Measurements from ENCODE around the gene USP10.
"Not testable (repeated sequence)": the region's sequence is repeated elsewhere in the genome, so short reads cannot be mapped to it uniquely, and the experiment has no call there.

USP10 gene

DNA sequence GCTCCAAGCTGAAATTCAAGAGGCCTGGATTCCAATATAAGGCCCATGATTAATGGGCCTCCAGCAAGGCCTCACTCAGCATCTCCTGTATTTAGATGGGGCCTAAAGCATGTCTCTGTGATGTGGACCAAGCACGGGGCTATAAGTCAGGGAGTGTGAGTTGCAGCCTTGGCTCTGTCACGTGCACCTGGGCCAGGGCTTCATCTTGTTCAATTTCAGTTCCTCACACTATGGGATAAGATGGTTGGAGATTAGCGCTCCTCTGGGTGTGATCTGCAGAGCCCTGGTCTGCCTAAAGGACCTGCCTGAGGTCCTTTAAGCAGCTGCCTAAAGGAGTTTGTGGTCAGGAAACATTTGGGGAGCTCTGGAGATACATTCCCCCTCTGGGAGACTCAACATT is 26.2 kb upstream of the USP10 start:
- no peak for DNase-seq (ENCODE audit: low read depth)

DNA sequence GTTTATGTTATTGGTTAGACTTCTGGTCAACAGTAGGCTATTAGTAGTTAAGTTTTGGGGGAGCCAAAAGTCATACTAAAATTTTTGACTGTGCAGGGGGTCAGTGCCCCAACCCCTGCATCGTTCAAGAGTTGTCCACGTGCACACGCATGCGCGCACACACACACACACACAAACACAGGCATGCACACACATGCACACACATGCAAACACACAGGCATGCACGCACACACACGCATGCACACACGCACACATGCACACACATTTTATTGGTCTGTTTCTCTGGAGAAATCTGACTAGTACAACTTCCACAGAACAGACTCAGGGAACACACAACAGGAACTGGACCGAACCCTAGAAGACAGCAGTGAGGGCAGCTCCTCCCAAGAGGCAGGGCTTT is 24.4 kb upstream of the USP10 start:
- no peak for DNase-seq (ENCODE audit: low read depth)

DNA sequence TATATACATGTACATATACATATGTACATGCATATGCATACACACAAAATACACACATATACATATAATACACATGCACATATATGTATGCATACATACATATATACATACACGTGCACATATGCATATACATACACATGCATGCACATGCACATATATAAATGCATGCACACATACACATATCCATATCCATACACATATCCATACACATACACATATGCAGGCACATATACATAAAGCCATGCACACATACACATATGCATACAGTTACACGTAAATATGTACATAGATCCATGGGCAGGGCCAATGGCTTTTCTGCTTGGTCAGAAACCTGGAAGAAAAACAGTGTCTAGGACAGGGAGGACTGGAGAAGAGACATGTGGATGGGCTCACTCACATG is 23.9 kb upstream of the USP10 start:
- no peak for DNase-seq (ENCODE audit: low read depth)

DNA sequence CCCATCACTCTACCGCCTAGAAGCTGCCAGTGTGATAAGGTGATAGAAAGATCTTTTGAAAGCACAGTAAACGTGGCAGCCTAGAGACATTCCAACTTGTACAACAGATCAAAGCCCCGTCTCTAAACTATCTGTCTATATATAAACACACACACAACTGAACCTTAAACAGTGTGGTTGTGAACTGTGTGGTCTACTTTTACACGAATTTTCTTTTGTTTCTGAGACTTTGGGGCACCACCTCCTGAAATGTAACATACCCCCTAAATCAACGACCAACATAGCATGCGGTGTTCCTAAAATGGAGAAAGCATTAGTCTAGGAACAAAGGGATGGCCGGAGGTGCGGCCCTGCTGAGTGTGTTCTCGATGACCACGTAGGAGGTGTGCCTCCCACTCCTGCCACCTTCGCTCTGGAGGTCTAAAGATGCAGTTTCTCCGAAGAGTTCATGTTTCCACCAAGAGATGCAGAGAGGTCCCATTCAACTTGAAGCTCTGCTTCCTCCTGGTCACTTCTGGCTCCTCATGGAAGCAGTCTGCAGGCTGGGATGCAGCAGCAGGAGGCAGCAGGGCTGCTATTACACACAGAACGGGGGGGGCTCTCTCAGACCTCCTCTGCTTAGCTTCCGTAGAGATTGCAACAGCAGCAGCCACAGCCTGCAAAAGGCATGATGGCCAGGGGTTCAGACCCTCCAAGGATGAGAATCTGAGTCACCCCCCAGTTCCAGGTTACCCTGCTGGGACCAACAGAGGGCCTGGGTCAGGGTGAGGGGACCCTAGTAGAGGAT is 22.6 kb upstream of the USP10 start:
- no peak for DNase-seq (ENCODE audit: low read depth)

DNA sequence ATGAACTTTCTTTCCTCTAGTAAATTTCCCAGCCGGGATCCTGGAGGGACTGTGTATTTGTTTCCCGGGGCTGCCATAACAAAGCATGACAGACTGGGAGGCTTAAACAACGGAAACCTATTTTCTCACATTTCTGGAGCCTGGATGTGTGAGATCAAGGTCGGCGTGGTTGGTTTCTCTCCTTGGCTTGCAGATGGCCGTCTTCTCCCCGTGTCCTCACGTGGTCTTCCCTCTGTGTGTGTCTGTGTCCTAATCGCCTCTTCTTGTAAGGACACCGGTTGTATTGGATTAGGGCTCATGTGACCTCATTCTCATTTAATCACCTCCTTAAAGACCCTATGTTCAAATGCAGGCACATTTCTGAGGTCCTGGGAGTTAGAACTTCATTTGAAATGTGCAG is 22.0 kb upstream of the USP10 start:
- no peak for DNase-seq (ENCODE audit: low read depth)

DNA sequence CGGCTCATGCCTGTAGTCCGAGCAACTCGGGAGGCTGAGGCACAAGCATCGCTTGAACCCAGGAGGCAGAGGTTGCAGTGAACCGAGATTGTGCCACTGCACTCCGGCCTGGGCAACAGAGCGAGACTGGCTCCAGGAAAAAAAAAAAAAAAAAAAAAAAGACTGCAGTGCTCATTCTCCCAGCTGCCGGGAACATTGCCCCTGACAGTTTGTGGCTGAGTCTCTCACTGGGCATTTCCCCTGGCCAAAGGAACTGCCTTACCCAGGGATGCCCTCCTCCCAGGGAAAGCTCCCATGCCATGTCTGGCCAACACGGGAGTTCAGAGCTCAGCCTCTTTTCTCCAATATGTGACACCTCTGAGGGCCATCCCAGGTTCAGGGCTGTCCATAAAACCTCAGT is 21.3 kb upstream of the USP10 start:
- DNase-seq (ENCODE audit: low read depth): no peak

DNA sequence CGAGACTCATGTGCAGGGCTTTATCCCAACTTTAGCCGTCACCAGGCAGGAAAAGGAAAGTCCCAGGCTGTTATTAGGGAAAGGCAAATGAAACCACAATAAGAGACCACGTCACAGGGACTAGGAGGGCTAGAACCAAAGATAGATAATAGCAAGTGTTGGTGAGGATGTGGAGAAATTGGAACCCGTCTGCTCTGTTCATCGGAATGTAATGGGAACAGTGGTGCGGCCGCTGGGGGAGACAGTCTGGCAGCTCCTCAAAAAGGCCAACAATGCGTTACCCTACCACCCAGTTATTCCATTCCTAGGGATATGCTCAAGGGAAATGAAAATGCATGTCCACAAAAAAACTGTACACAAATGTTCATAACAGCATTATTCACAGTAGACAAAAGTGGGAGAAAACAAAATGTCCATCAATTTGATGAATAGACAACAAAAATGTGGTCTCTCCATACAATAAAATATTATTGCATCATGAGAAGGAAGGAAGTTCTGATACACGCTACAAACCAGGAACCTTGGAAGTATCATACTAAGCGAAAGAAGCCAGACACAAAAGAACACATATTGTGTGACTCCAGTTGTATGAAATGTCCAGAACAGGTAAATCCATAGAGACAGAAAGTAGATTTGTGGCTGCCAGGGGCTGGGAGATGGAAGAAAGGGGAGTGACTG is 19.5 kb upstream of the USP10 start:
- DNase-seq (ENCODE audit: low read depth): no peak

DNA sequence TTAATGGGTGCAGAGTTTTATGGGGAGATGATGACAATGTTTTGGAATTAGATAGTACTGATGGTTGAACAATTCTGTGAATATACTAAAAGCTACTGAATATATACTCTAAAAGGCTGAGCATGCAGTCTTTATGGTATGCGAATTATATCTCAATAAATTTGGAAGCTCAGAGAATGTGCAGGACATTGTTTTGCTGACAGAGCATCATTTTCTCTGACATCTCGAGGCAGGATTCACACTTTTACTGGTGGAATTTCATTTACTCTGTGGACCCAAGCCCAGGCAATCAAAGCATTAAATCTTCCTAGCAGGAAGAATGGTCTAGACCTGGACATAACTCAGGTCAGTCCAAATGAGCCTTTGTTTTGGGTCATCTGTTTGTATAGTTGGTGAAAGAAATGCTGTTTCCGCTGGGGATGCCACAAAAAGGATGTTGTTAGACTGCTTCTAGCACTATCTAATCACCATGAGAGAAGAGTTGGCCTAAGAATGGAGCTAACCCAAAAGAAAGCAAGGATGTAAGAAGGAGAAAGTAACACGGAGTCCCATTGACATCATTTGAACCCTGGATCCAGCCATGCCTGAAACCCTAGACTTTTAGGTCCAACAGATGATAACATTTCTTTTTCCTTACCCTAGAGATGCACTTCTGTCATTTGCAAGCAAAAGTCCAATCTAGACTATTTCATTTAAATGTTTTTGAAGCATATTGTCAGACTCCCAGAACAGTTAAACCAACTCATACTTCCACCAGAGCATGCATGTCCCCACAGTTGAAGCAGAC is 18.8 kb upstream of the USP10 start:
- DNase-seq (ENCODE audit: low read depth): no peak

DNA sequence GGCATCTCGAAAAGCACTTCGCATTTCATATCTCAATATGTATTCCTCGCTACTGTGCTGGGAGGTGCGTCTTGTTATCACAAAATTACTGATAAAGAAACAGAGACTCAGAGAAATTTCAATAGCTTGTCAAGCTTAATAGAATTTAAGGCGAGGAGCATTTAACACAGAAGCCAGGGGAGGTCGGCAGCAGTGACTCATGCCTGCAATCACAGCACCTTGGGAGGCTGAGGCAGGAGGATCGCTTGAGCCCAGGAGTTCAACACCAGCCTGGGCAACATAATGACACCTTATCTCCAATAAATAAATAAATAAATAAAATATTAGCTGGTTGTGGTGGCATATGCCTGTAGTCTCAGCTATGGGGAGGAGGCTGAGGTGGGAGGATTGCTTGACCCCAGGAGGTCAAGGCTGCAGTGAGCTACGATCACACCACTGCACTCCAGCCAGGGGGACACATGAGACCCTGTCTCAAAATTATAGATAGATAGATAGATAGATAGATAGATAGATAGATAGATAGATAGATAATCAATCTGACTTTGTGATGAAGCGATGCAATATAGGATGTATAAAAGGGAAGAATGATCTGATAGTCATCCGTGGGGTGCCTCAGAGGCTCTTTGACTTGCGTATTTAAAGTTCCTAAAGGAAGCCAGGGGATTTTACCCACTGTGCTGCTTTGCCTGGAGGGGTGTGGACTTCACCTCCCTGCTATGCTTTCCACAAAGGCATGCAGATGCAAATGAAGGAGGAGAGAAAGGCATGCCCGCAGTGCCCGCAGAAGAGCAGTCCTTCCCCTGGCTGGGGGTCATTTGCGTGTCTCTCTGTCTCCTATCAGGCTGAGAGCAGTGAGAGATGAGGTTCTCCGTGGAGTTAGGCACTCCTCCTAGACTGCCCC is 15.9 kb upstream of the USP10 start:
- DNase-seq (ENCODE audit: low read depth): no peak

DNA sequence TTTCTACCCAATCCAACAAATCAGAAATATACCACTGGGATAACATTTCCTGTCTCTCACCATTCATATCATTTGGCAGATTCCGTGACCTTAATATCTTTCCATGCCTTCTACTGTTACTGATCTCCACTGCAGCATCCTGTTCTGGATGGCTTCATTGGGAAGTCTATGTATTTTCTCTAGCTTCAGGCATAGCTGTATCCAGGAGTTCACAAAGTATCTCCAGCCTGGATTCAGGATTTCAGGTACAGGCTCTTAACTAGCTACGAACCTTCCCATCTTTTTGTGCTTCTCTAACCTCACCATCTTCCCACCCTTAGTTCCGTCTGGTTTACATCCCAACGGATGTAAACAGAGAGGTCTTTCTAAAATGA is 15.2 kb upstream of the USP10 start:
- no peak for DNase-seq (ENCODE audit: low read depth)

DNA sequence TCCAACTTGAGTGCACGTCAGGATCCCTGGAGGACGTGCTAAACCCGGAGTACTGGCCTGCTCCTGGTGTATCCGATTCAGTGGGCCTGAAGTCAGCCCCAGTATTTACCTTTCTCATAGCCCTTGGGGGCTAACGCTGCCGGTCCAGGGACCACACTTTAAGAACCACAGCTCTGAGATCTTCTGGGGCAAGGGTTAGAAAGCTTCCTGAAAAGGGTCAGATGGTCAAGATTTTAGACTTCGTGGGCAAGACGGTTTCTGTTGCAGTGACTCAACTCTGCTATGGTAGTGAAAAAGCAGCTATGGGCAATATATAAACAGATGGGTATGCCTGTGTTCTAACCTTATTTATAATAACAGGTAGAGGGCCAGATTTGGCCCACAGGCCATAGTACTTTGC is 14.6 kb upstream of the USP10 start:
- no peak for DNase-seq (ENCODE audit: low read depth)

DNA sequence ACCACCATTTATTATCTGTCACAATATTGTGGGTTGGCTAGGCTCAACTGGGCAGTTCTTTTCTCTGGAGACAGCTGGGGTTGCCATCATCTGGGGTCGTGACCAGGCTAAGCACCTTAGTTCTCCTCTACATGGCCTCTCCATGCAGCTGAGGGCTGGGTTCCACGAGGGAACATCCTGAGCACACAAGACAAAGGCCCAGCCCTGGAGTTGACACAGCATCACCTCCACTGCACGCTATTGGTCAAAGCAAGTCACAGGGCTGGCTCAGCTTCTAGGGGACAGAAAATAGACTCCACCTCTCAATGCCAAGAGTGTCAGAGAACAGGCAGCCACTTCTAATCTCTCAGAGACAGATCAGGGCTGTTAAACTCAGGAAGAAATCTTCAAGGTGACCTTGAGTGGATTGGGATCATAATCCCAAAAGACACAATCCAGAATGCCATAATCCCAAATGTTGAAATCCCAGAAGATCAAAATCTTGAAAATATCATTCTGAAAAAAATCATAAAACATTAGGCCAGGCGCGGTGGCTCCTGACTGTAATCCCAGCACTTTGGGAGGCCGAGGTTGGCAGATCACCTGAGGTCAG is 13.0 kb upstream of the USP10 start:
- no peak for DNase-seq (ENCODE audit: low read depth)

DNA sequence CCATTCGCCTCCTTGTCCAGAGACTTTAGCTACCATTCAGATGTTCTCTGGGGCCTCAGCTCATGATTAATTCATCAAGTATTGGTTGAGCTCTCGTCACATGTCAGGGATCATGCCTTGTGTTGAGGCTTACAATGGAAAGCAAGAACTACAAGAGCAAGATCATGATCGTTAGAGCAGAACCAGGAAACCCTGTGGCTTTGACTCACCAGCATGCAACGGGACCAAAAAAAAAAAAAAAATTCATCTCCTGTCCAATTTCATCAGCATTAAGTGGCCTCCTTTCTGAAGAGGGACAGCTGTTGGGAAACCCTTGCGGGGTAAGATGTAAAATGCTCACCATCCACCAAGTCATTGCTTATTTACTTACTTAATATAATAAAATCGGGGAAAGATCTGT is 12.1 kb upstream of the USP10 start:
- peak; percentile 78 for DNase-seq (ENCODE audit: low read depth)

DNA sequence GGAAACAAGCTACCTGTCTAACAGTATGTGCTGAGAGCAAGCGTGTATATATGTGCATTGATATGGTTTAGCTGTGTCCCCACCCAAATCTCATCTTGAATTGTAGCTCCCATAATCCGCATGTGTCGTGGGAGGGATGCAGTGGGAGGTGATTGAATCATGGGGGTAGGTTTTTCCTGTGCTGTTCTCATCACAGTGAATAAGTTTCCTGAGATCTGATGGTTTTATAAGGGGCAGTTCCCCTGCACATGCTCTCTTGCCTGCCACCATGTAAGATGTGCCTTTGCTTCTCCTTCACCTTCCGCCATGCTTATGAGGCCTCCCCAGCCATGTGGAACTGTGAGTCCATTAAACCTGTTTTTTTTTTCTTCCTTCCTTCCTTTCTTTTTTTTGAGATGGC is 11.6 kb upstream of the USP10 start:
- DNase-seq (ENCODE audit: low read depth): not testable (repeated sequence)

DNA sequence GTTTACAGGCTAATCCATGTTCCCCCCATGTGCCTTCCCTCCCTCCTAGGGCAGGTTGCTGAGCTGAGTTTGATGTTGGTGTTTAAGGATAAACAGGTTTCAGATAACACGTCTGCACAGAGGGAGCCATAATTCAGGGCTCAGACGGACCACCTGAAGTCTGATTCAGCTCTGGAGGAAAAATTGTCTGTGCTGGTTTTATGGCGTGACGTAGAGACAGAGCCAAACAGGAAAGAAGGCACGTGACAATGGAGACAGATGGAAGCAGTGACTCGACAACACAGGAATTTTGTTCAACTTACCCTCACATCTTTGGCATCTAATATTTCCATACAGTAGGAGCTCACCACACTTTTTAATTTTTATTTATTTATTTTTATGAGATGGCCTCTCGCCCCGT is 10.7 kb upstream of the USP10 start:
- peak; percentile 86 for DNase-seq (ENCODE audit: low read depth)

DNA sequence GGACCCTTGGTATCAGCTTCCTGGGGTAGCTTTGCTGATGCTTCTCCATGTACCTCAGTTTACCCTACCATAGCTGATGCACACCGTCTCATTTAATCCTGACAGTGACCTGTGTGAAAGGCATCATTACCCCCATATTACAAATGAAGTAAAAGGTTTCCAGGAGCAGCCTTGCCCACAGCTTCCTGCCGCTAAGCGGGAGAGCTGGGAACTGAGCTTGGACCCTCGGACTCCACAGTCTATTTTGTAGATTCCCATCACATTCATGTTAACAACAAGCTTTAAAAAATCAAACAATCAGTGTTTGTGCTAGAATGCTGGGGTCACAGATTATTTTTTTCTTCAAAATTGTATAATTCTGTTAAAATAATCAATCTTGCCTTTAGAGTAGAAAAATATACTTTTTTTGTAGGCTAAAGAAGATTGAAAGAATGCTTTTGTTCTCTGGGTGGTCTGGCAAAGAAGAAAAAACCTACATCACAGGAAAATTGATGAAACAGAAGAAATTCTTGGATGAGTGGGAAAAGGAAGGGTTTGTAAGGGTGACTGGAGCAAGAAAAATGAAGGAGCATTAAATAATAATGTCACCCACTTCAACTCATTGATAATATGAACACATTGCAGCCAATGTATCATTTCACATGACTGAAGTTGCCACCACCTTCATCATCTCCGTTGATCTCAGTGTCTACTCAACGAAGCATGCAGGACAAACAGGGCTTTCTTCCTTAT is 9.5 kb upstream of the USP10 start:
- DNase-seq (ENCODE audit: low read depth): no peak

DNA sequence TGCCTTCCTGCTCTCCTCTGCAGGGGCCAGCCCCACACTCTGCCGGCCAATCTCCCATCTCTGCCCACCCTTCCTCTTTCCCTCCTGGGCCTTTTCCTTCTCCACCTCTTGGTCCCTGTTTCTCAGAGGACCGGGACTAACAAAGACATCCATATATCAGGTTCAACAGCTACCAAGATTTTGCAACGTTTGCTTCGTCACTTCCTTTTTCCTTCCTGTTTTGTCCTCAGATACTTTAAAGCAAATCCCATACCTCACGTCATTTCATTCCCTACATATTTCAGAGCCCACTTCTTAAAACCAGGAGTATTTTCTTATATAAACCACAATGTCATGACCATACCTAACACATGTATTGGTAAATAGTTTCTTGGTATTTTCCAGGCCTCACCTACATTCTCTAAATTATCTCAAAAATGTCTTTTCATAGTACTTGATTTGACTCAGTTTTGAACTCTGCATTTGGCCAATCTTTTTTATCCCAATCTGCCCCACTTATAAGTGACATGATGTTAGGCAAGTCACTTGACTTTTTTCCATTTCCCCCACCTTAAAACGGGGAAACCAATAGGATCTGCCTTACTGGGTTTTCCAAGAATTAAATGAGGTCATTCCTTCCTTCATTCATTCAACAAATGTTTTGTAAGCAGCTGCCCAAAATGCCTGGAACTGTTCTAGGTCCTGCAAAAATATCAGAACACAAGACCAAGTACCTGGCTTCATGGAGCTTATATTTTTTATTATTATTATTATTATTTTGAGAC is 7.2 kb upstream of the USP10 start:
- no peak for DNase-seq (ENCODE audit: low read depth)

DNA sequence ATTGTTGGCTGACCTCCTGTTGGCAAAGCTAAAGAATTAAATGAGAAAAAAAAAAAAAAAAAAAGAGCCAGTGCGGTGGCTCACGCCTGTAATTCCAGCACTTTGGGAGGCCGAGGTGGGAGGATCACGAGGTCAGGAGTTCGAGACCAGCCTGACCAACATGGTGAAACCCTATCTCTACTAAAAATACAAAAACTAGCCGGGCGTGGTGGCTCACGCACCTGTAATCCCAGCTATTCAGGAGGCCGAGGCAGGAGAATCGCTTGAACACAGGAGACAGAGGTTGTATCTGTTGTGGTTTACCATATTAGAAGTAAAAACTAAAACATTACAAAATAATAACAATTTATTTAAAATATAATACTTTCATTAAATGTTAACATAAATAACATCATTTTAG is 5.9 kb upstream of the USP10 start:
- not testable (repeated sequence) for DNase-seq (ENCODE audit: low read depth)

DNA sequence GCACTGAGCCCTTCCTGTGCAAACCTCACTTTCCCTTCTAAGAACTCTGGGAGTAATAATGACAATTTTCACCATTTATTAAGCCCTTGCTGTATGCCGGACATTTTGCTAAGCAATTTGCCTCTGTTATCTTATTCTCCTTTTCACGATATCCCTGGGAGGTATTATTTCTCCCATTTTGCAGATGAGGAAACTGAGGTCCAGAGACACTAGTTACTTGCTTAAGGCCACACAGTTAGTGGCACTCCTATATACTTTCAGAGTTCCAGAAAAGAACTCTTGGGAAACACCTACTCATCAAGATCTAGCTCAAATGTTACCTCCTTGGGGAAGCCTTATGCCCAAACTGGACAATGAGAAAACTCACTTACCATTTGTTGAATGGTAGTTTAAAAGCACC is 4.8 kb upstream of the USP10 start:
- no peak for DNase-seq (ENCODE audit: low read depth)

DNA sequence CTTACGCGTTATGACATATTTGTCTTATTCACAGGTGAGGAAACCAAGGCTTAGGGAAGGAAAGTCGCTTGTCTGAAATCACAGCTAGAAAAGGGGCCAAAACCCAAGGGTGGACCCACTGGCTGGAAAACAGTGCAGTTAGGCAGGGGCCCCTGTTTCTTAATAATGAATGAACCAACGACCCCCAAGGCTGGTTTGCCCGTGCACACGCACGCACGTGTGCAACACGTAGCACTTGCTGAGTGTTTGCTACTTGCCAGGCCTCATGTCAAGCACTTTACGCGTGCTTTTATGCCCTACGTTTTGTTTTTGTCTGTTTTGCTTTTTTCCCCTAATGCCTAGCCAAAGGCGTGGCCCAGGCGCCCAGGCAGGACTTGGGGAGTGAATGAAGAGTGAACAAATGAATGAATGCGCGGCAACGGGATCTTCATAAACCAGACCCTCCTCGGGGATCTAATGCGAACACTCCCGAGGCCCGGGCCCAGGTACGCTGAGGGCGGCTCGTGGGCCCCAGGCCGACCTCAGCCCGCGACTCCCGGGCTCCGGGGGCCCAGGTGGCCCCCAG is 571 bp upstream of the USP10 start:
- no peak for DNase-seq (ENCODE audit: low read depth)
